HG02884 (cell line): ENCODE results near the gene CLMP.
"Not testable (repeated sequence)": the region's sequence is repeated elsewhere in the genome, so short reads cannot be mapped to it uniquely, and the experiment has no call there.

Experiments
- ATAC-seq: cut with Tn5 transposase; IDR thresholded peaks from one replicate; pipeline ENCODE4 v1.9.1; 2021; ENCODE audit warnings: mild to moderate bottlenecking, moderate library complexity; ENCODE audit not compliant: unreplicated experiment

CLMP gene

DNA sequence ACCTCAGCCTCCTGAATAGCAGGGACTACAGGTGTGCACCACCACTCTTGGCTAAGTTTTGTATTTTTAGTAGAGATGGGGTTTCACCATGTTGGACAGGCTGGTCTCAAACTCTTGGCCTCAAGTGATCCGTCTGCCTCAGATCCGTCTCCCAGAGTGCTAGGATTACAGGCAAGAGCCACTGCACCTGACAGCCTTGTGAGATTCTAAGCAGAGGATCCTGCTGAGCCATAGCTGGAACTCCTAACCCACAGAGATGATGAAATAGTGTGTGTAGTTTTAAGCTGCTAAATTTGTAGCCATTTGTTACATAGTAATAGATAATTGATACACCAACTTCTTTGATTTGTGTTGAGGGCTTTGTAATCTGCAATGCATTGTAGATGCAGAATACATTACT lies 51.1 kb downstream of the CLMP start:
- no peak for ATAC-seq

DNA sequence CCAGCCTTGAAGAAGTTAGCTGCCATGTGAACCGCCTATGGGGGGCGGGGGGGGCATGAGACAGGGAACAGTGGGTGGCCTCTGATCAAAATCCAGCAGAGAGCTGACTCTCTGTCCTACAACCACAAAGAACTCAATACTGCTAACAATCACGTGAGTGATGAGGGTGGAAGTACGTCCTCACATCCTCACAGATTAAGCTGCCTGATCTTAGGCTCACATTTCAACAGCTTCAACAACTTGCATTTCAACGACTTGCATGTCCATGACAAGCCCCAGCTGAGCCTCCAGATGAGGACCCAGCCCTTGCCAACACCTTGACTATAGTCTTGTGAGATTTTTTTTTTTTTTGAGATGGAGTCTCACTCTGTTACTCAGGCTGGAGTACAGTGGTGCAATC lies 51.6 kb downstream of the CLMP start:
- no peak for ATAC-seq

DNA sequence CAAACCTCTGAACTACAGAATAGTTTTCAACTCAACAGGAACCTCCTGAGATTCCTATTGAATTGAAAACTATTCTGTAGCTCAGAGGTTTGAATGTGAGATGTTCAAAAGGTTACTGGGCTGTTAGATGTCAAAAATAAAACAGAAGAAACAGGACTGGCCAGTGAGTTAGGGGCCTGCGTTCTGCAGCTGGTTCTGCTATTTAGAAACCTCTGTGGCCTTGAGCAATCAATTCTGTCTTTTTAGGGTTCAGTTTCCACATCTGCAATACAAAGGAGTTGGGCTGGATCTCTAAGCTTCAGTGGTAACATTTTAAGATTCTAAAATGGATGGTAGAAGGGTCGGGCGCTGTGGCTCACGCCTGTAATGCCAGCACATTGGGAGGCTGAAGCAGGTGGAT lies 55.8 kb downstream of the CLMP start:
- no peak for ATAC-seq

DNA sequence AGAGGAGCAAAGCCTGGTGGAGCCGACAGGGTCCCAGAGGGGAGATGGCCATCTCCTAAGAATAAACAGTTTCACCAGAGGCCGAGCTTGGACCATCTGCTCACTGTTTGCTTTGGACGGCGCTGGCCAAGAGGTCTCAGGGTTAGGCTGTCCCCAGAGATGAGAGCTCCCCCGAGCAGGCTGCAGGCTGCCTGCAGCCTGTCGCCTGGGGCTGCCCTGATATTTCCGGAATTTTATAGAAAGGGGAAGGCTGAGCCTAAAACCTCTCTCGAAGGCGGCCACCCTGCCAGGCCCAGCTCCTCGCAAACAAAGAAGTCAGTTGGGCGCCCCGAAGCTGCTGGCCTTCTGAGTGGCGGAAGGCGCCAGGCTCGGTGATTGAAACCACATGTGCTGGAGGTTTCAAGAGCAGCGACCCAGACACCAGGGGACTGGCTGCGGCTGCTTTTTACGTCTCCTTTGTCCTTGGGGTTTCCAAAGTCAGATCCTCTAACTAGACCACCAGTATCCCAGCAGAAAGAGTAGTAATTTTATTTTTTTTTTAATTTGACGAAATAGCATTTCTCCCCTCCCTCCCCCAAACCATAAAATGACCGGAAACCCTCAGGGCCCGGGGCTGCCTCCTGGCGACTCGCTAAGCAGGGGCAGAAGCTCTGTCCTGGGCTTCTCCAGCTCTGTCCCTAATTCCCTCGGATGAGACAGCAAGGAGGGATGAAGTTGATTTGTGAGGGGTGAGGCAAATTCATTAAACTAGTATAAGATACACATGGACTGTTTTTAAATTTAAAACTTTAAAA lies 57.4 kb downstream of the CLMP start:
- ATAC-seq: no peak

DNA sequence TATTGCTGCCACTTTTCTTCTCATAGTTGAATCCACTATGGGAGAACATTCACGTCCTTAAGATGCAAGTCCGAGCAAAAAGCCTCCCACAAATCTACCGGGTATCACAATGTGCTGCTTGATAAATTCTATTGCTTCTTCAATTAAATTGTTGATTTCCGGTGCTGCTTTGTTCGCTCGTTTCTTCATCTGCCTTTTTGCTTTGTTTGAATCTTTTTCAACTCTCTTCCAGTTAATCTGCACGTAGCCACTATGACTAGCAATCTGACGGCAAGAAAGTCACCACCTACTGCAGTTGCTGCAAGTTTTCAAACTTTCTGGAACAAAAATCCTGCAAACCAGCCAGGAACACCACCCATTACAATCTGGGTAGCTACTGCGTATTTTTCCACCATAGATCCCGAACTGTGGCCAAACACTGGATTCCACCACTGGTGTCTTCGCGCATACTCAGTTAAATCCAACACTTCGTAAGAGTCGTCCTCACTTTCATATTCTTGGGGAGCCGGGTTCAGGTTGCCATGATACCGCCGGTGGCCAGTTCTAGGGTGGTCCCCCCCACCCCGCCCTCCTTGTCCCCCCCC lies 59.1 kb downstream of the CLMP start:
- no peak for ATAC-seq

DNA sequence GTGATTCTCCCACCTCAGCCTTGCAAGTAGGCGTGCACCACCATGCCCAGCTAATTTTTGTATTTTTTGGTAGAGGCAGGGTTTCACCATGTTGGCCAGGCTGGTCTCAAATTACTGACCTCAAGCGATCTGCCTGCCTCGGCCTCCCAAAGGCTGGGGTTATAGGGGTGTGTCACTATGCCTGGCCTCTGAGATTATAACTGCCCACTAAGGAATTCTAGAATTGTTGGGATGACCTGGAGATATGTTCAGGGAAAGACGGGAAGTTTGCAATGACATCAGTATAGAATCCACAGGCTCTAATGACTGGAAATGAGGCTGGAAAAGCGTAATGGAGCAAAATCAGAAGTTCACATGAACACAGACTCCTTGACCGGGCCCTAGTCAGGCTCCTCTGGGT lies 62.2 kb downstream of the CLMP start:
- ATAC-seq: no peak

DNA sequence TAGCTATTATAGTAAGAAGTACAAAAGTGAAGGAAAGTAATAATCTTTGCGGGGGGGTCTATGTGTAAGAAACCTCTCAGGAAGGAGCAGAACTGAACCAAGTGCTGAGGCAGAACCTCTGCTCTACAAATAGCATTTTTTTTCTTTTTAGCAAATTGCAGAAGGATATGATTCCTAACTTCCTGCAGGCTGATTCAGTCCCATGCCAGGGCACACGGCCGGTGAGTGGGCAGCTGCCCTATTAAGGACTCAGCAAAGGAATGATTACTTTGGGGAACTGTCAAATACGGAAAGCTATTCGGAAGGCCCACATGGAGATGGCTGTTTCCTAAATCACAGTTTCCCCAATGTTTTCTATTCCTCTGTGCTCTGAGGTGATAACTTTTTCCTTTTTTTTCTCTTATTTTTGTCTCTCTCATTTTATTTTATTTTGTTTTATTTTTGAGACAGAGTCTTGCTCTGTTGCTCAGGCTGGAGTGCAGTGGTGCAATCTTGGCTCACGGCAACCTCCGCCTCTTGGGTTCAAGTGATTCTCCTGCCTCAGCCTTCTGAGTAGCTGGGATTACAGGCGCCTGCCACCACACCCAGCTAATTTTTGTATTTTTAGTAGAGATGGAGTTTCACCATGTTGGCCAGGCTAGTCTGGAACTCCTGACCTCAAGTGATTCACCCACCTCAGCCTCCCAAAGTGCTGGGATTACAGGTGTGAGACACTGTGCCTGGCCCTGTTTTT lies 62.8 kb downstream of the CLMP start:
- ATAC-seq: not testable (repeated sequence)

DNA sequence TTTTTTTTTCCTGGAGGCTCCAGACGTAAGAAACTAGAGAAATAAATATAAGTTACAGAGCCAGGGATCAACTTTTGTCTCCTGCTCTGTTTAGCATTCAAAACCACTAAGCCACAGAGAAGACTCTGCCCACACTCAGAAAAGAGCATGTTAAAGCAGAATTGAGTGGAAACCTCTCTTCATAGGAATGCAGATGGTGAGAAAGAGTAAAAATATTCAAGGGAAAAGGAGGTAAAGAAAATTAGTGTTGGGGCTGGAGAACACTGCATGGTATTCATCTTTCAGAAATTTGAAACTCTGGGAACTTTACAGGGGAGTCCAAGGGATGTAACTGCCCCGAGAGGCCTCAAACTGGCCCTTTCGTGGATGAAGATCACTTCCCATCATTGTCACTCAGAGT lies 65.1 kb downstream of the CLMP start:
- no peak for ATAC-seq

DNA sequence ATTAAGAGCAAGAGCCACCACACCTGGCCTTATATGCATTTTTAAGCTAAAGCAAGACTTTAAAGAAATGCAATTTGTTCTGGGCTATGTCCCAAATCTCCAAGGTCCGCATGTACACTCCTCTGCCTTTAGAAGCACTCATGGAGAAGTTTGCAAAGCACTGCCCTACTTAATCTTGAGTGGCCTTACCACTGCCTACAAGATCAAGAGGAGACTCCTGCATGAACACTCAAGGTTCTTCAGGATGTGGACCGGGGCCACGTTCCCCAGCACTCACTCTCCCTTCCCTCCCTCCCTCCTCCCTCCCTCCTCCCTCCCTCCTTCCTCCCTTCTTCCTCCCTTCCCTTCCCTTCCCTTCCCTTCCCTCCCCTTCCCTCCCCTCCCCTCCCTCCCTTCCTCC lies 69.9 kb downstream of the CLMP start:
- no peak for ATAC-seq

DNA sequence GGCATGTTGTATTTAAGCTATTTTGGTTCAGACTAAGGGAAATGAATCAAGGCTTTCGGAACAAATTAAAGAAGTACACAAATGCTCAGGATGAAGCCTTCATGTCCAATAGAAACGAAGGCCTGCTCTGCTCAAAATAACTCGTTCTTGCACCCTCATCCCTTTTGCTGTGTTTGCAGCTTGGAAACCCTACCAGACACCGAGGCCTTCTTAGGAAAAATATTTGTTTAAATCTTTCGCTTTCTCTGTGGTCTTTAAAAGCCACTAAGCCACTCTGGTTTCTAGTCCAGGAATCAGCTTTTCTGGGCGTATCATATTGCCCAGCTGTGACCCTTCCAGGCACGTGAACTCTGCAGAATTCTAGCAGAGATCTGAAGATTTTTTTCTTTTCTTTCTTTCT lies 72.2 kb downstream of the CLMP start:
- ATAC-seq: no peak

DNA sequence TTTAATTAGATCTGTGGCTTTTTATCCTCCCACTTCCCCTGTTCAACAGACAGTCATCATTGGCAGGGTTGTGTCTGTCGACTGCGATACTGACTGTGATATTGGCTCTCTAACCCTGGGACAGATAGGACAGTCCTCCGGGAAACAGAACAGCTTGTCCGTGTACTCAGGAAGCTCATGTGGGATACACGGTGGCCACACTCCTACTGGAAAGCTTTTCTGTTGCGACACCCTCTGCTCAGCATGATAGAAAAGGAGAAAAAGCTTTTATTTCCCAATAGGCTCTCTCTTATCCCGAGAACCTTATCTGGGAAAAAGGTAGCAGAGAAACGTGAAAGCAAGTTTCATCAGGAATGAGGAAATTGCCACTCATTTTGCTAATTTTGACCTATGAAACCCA lies 72.7 kb downstream of the CLMP start:
- no peak for ATAC-seq

DNA sequence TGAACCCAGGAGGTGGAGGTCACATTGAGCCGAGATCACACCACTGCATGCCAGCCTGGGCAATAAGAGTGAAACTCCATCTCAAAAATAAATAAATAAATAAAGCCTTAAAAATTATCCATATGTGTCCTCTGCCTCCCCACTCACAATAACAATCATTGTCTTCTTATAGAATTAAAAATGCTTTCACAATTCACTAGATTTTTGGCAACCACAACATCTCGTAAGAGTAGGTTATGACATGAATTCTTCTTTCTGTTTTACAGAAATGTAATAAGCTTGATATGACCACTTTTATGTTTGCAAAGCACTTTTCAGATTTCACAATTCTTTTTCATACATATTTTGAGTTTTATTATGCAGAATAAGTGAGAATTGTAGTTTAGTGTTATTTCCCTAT lies 78.6 kb downstream of the CLMP start:
- no peak for ATAC-seq

DNA sequence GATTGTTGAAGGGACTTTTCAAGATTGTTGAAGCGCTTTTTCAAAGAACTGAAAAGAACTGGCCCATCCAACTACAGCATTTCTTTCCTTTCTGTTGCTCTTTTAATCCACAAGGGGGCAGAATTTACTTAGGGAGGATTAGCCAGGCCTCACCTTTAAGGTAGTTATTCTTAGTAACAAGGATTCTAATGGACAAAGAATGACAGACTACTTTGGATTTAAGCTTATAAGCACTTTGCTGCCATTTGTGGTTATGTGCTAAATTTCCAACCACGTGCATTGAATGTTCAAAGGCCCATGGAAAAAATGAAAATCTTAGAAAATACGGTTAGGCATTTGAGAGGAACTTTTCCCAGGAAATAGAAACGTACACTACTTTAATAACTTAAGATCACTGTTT lies 83.6 kb downstream of the CLMP start:
- no peak for ATAC-seq

DNA sequence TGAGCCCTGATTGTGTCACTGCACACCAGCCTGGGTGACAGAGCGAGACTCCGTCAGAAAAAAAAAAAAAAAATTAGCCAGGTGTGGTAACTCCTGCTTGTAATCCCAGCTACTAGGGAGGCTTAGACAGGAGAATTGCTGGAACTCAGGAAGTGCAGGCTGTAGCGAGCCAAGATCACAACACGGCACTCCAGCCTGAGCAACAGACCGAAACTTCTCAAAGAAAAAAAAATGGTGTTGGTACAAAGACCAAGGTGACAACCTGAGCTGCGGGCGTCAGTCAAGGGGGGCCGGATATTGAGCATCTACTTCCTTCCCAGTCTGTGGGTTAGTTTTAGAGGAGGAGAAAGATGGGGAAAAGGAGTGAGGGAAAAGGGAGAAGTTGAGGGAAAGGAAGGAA lies 84.7 kb downstream of the CLMP start:
- ATAC-seq: no peak

DNA sequence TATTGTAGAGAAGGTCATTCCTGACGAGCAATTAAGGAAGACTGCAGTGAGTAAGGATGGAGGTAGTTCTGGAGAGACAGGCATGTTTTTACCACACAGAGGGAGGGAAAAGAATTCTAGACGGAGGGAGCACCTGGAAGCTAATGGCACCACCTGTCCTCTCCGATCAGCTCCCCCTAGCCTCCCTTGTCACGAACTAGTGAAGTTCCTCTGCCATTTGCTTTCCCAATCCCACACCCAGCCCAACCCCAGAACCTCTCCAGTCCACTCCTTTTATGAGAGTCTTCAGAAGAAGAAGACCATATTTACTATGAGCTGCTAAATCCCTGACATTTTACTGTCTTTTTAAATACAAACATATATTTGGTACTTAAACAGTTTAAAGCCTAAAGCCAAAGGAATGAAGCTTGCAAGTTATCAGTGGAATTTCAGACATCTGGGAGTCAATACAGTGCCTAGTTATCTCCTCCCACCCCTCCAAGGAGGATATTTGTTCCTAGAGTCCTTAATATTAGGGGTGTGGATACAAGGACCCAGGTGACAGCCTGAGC lies 87.0 kb downstream of the CLMP start:
- ATAC-seq: no peak

DNA sequence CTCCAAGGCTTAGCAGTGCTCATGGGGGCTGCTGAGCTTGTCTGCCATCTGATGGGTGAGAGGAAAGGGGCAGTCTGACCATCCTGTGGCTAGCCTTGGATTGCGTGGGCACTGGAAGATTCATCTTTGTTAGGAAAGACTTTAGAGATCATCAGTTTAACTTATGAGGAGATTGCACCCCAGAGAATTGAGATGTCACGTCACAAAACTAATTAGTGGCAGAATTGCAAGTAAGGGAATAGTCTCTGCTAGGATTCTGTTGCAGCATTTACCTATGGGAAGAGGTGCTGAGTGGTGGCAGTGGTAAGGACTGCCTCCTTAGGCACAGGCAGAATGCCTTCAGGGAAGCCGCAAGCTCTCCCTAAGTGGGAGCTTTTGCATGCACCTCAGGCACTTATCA lies 90.4 kb downstream of the CLMP start:
- ATAC-seq: no peak

DNA sequence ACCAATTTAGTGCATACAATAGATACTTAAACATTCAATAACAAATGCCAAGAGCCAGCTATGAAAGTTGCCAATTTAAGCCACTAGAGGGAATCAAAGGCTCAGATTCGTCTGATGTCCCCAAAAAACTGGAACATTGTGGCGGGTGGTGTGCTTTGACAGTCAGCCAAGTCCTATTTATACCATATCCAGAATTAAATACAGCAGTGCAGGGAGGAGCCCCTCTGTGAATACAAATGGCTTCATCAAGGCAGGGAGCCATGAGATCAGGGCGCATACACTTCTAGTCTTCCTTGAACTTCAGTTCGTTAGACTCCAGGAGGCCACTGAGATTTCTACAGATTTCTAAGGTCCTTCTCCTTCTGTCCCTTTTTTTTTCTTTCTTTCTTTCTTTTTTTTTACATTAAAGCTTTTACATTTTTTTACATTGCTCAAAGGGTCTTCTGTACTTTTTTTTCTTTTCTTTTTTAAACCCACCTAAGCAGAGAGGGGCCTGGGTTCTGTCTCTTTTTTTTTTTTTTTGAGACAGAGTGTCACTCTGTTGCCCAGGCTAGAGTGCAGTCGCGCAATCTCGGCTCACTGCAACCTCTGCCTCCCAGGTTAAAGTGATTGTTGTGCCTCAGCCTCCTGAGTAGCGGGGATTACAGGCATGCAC lies 91.6 kb downstream of the CLMP start:
- ATAC-seq: no peak

DNA sequence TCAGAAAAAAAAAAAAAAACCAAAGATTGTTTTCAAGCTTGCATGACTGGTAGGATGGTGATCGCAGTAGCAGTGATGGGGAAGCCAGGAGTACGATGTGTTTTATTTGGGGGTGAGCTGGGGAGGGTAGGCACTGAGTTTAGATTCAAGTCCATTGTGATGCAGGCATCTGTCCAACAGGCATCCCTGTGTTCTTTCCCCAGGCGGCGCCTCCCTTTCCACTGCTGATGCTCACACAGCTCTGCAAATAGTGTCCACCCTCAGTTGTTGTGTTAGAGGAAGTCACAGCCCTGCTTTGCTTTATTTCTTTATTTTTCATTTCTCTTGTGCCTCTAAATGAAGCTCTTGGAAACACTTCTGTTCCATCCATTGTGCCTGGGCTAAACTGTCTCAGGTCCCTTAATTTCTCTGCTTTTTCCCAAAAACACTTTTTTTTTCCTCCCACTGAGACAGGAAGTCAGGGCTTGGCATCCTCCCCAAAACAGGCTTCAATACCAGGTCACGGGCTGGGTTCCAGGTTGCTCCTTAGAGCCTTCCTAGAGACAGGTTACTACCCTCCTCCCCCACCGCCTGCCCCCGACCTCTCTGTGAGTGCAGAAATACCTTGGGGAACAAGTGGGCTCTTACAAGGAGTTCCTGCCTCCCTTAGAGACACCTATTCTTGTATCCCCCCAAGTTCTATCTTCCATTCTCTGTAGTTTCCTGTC lies 94.5 kb downstream of the CLMP start:
- ATAC-seq: no peak

DNA sequence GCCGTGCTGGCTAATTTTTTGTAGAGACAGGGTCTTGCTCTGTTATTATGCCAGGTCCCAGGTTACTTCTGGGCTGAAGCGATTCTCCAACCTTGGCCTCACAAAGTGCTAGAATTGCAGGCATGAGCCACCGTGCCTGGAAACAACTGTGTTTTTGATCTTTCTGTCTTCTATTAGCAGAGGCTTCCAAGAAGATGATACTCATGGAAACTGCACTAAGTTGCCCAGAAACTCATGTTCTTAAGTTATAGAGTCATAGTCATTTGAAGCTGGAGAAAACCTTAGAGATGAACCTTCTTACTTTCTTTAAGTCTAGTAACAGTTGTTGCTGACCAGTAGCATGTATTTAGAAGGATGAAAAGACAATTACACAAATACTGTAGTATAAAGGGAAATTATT lies 96.1 kb downstream of the CLMP start:
- ATAC-seq: no peak

DNA sequence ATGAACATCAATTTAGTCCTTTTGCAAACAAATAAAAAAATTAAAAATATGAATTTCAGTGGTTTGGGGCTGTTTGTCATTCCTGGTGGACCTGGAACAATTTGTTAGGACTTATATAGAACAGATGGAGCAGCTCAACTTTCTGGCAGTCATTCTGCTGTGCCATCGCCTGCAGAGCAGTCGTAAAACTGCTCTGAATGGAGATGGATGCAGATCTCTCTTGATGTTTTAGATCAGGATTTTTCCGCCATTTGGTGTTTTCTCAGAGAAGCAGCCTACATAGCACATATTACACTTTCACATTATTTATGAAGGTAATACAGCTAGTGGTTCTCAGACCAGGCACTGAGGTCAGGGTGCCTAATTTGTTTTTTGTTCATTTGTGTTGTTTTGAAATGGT lies 101.3 kb downstream of the CLMP start:
- ATAC-seq: no peak

DNA sequence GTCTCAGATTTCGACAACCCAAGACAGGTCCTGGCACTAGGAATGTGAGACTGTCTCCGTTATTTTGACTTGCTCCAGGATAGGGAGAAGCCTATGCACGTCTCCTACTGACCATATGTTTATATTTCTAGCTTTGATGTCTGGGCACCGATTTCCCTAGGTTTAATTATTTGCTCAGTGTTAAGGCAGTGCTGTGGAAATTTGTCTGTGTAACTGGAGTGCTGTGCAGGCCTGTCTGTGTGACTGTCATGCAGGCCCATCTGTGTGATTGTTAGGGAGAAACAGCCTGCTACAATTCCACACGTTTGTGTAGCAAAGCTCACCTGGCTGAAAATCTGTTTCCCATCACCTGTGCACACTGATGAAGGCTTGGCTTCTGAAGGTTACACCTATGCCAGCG lies 103.5 kb downstream of the CLMP start:
- ATAC-seq: no peak
